CD4-positive, alpha-beta T cell treated with Interleukin-21 for 1 hour (primary cell): ENCODE data around the gene SCAF1.

Experiments used
- DNase-seq: peaks from one replicate; pipeline ENCODE4 v3.0.0-alpha.2; 2020

SCAF1 gene

GRCh38 chr19:49651029-49651819 is 9.2 kb downstream of the SCAF1 start:
- DNase-seq: no peak

- DNase-seq: no peak
Observed at GRCh38 chr19:49651820-49652550, 10.0 kb downstream of the SCAF1 start.

GRCh38 chr19:49652551-49653465 is 10.8 kb downstream of the SCAF1 start:
- DNase-seq: no peak

- no peak for DNase-seq
Observed at GRCh38 chr19:49653466-49653806, 11.4 kb downstream of the SCAF1 start.

GRCh38 chr19:49654581-49654980 is 12.6 kb downstream of the SCAF1 start:
- no peak for DNase-seq

- no peak for DNase-seq
Observed at GRCh38 chr19:49655570-49656455, 13.8 kb downstream of the SCAF1 start.

GRCh38 chr19:49656456-49657109 is 14.6 kb downstream of the SCAF1 start:
- no peak for DNase-seq

GRCh38 chr19:49657493-49658138 is 15.6 kb downstream of the SCAF1 start:
- no peak for DNase-seq

- DNase-seq: no peak
Observed at GRCh38 chr19:49658139-49658517, 16.1 kb downstream of the SCAF1 start.

GRCh38 chr19:49658566-49659442 is 16.8 kb downstream of the SCAF1 start:
- DNase-seq: no peak

GRCh38 chr19:49660338-49660961 is 18.4 kb downstream of the SCAF1 start:
- DNase-seq: no peak

- DNase-seq: no peak
Observed at GRCh38 chr19:49662011-49662410, 20.0 kb downstream of the SCAF1 start.

- DNase-seq: no peak
Observed at GRCh38 chr19:49663224-49663623, 21.2 kb downstream of the SCAF1 start.

GRCh38 chr19:49664171-49665035 is 22.4 kb downstream of the SCAF1 start:
- DNase-seq: peak; percentile 91

- no peak for DNase-seq
Observed at GRCh38 chr19:49665036-49665350, 23.0 kb downstream of the SCAF1 start.

GRCh38 chr19:49665351-49666119 is 23.5 kb downstream of the SCAF1 start, which contains the start of the genes BCL2L12 and IRF3:
Gene BCL2L12 (plus strand): TSS chr19:49665933. CDS start chr19:49666693, 760 bp downstream.
Gene IRF3 (minus strand): TSS chr19:49665857. CDS start chr19:49664838, 1,019 bp downstream.
- DNase-seq: peak; percentile 99

GRCh38 chr19:49666120-49666444 is 24.1 kb downstream of the SCAF1 start:
- no peak for DNase-seq

GRCh38 chr19:49667473-49667872 is 25.5 kb downstream of the SCAF1 start:
- no peak for DNase-seq
